H9 (cell line): ENCODE data around the gene HSH2D. TPM values are rescaled to one million over a fixed set of nuclear protein-coding genes. Genes with fewer than 3 reads are reported as not detected.

ENCODE experiments used
- DNase-seq: peaks from one replicate; pipeline ENCODE4 v3.0.0-alpha.2; 2017
- H2AFZ ChIP-seq: one replicate; pipeline ENCODE4 v1.6.1; 2013; ENCODE audit warnings: mild to moderate bottlenecking, low read length, control low read depth, moderate library complexity
- H2AK5ac ChIP-seq: 2 replicates; pipeline ENCODE4 v1.6.1; 2013; ENCODE audit warnings: low read length, control low read depth, mixed read lengths; ENCODE audit not compliant: insufficient read length
- H2BK120ac ChIP-seq: one replicate; pipeline ENCODE4 v1.6.1; 2013; ENCODE audit warnings: low read depth, mild to moderate bottlenecking, low read length, control low read depth, inconsistent platforms; ENCODE audit not compliant: poor library complexity, severe bottlenecking
- H2BK12ac ChIP-seq: 2 replicates; pipeline ENCODE4 v1.6.1; 2013; ENCODE audit warnings: low read length, control low read depth, mixed read lengths, low read depth; ENCODE audit not compliant: insufficient read length
- H2BK15ac ChIP-seq: 2 replicates; pipeline ENCODE4 v1.6.1; 2013; ENCODE audit warnings: low read depth, low read length, control low read depth
- H2BK20ac ChIP-seq: one replicate; pipeline ENCODE4 v1.6.1; 2013; ENCODE audit warnings: low read depth, mild to moderate bottlenecking, low read length, control low read depth, inconsistent platforms; ENCODE audit not compliant: poor library complexity, severe bottlenecking
- H2BK5ac ChIP-seq: 2 replicates; pipeline ENCODE4 v1.6.1; 2013; ENCODE audit warnings: low read length, control low read depth, mixed read lengths; ENCODE audit not compliant: insufficient read length
- H3K14ac ChIP-seq: 2 replicates; pipeline ENCODE4 v1.6.1; 2013; ENCODE audit warnings: low read length, control low read depth; ENCODE audit not compliant: insufficient read depth
- H3K18ac ChIP-seq: 2 replicates; pipeline ENCODE4 v1.6.1; 2013; ENCODE audit warnings: low read depth, mild to moderate bottlenecking, mixed read lengths, low read length, control low read depth; ENCODE audit not compliant: insufficient read length
- H3K23ac ChIP-seq: 2 replicates; pipeline ENCODE4 v1.6.1; 2013; ENCODE audit warnings: low read length, control low read depth, mixed read lengths, low read depth; ENCODE audit not compliant: insufficient read length
- H3K23me2 ChIP-seq: 2 replicates; pipeline ENCODE4 v1.6.1; 2013; ENCODE audit warnings: low read depth, mild to moderate bottlenecking, mixed read lengths, low read length, control low read depth; ENCODE audit not compliant: insufficient read length, poor library complexity, severe bottlenecking
- H3K27ac ChIP-seq: 2 replicates; pipeline ENCODE4 v1.5.1; 2013; ENCODE audit warnings: low read length, control low read depth, mixed read lengths, low read depth; ENCODE audit not compliant: insufficient read length
- H3K27me3 ChIP-seq: 2 replicates; pipeline ENCODE4 v1.6.1; 2013; ENCODE audit warnings: low read length, control low read depth, inconsistent platforms; ENCODE audit not compliant: insufficient read depth
- H3K4ac ChIP-seq: 2 replicates; pipeline ENCODE4 v1.6.1; 2013; ENCODE audit warnings: low read depth, mild to moderate bottlenecking, control low read depth, inconsistent platforms, low read length, moderate library complexity
- H3K4me1 ChIP-seq: 2 replicates; pipeline ENCODE4 v1.6.1; 2013; ENCODE audit warnings: low read length, control low read depth, inconsistent platforms; ENCODE audit not compliant: insufficient read depth
- H3K4me2 ChIP-seq: 2 replicates; pipeline ENCODE4 v1.6.1; 2013; ENCODE audit warnings: low read length, control low read depth, mixed read lengths; ENCODE audit not compliant: insufficient read length, insufficient read depth
- H3K56ac ChIP-seq: 2 replicates; pipeline ENCODE4 v1.6.1; 2013; ENCODE audit warnings: low read depth, mild to moderate bottlenecking, mixed read lengths, low read length, control low read depth; ENCODE audit not compliant: insufficient read length
- H3K79me1 ChIP-seq: 2 replicates; pipeline ENCODE4 v1.6.1; 2013; ENCODE audit warnings: low read depth, mild to moderate bottlenecking, moderate library complexity, low read length, control low read depth, inconsistent platforms; ENCODE audit not compliant: insufficient read depth, poor library complexity, severe bottlenecking
- H3K79me2 ChIP-seq: 2 replicates; pipeline ENCODE4 v1.6.1; 2013; ENCODE audit warnings: low read length, control low read depth, inconsistent platforms; ENCODE audit not compliant: insufficient read depth
- H3K9ac ChIP-seq: 2 replicates; pipeline ENCODE4 v1.6.1; 2013; ENCODE audit warnings: low read length, control low read depth, mixed read lengths; ENCODE audit not compliant: insufficient read length; ENCODE audit errors: extremely low read depth
- H3K9me3 ChIP-seq: one replicate; pipeline ENCODE4 v1.6.1; 2013; ENCODE audit warnings: low read depth, low read length, inconsistent platforms; ENCODE audit not compliant: control insufficient read depth
- H3T11ph ChIP-seq: one replicate; pipeline ENCODE4 v1.6.1; 2013; ENCODE audit warnings: mild to moderate bottlenecking, low read length, control low read depth, inconsistent platforms
- H4K20me1 ChIP-seq: one replicate; pipeline ENCODE4 v1.6.1; 2013; ENCODE audit not compliant: control insufficient read depth, insufficient read length, insufficient read depth
- H4K5ac ChIP-seq: 2 replicates; pipeline ENCODE4 v1.6.1; 2013; ENCODE audit warnings: low read depth, mild to moderate bottlenecking, mixed read lengths, low read length, control low read depth; ENCODE audit not compliant: insufficient read length
- H4K8ac ChIP-seq: replicated peaks from 2 replicates; pipeline ENCODE4 v1.6.1; 2013; ENCODE audit warnings: low read length, control low read depth, mixed read lengths, low read depth; ENCODE audit not compliant: insufficient read length
- H4K91ac ChIP-seq: 2 replicates; pipeline ENCODE4 v1.6.1; 2013; ENCODE audit warnings: low read depth, mild to moderate bottlenecking, moderate library complexity, mixed read lengths, low read length, control low read depth; ENCODE audit not compliant: insufficient read length
- H3K27ac Mint-ChIP-seq, 3 experiments: 2 replicates in 2 of 3; 3 replicates in 1 of 3; pipeline ENCODE4 v1.8.0; 2020 to 2021; ENCODE audit warnings: mixed read lengths in 3 of 3, mild to moderate bottlenecking in 1 of 3, moderate library complexity in 1 of 3
- H3K27me3 Mint-ChIP-seq: 2 replicates; pipeline ENCODE4 v1.8.0; 2021; ENCODE audit warnings: low read depth, mild to moderate bottlenecking, moderate library complexity, mixed read lengths
- H3K36me3 Mint-ChIP-seq, 3 experiments: 2 replicates in 2 of 3; 3 replicates in 1 of 3; pipeline ENCODE4 v1.8.0; 2020 to 2021; ENCODE audit warnings: low read depth in 3 of 3, mixed read lengths in 3 of 3; ENCODE audit not compliant: insufficient read depth in 1 of 3
- H3K4me1 Mint-ChIP-seq, 2 experiments: 2 replicates each; pipeline ENCODE4 v1.8.0; 2020; ENCODE audit warnings: mixed read lengths in 2 of 2
- H3K4me3 Mint-ChIP-seq, 2 experiments: 2 replicates in 1 of 2; 3 replicates in 1 of 2; pipeline ENCODE4 v1.8.0; 2020 to 2021; ENCODE audit warnings: mild to moderate bottlenecking in 2 of 2, mixed read lengths in 2 of 2, moderate library complexity in 1 of 2
- H3K9me3 Mint-ChIP-seq, 2 experiments: 2 replicates in 1 of 2; 3 replicates in 1 of 2; pipeline ENCODE4 v1.8.0; 2020; ENCODE audit warnings: mild to moderate bottlenecking in 2 of 2, mixed read lengths in 2 of 2, moderate library complexity in 1 of 2
- CTCF ChIP-seq: fragments of 200-600 bp; sonication (generic); conservative IDR thresholded peaks from 3 replicates; pipeline ENCODE4 v1.8.0; 2021; ENCODE audit warnings: antibody characterized with exemption, mild to moderate bottlenecking
- WGBS: extraction: QIAGEN DNeasy Blood & Tissue Kit; methylation state at CpG from one replicate; pipeline ENCODE4 v1.1.7; 2013; ENCODE audit warnings: missing lambda C conversion rate, low lambda C conversion rate, mixed read lengths; ENCODE audit not compliant: insufficient read length; ENCODE audit errors: extremely low coverage; 5-methylcytosine and 5-hydroxymethylcytosine counted together
- total RNA-seq: library from RNA; stranded (reverse); gene quantifications from 2 replicates; pipeline ENCODE4 v1.2.1, GENCODE V29; 2021

HSH2D gene
- total RNA-seq, 1 experiment from 2014 or later, result 2.3 TPM

- no peak for TF ChIP-seq CTCF
- Mint-ChIP-seq H3K27me3 (no peaks in the 10 kb centered on the region), H3K27ac (no peak overlapping the region; a peak in 1 of 7 replicates), H3K4me3 (no peak overlapping the region), H3K4me1 (no peaks in the 10 kb centered on the region), H3K9me3 (no peaks in the 10 kb centered on the region), H3K36me3 (peaks cover 4 to 32% (median 27%) of the 10 kb centered on the region in 3 experiments; a peak in 6 of 7 replicates)
- no peak overlapping the region for H4K8ac ChIP-seq
- no peak overlapping the region for H2AK5ac ChIP-seq
- H4K20me1 ChIP-seq, result no peaks in the 10 kb centered on the region
- no peaks in the 10 kb centered on the region for H3K9me3 ChIP-seq
- H3K14ac ChIP-seq, result no peak overlapping the region
- no peak overlapping the region for H2BK5ac ChIP-seq
- H3K79me2 ChIP-seq, result no peaks in the 10 kb centered on the region
- no peak overlapping the region for H3K4me2 ChIP-seq
- H3K27ac ChIP-seq, result no peak overlapping the region
- H3K18ac ChIP-seq, result no peak overlapping the region
- no peak overlapping the region for H2BK12ac ChIP-seq
- no peak overlapping the region for H2AFZ ChIP-seq
- no peak overlapping the region for H4K5ac ChIP-seq
- no peak overlapping the region for H3T11ph ChIP-seq
- H2BK20ac ChIP-seq, result no peak overlapping the region
- no peaks in the 10 kb centered on the region for H3K4me1 ChIP-seq
- no peak overlapping the region for H2BK15ac ChIP-seq
- no peaks in the 10 kb centered on the region for H3K27me3 ChIP-seq
- H3K9ac ChIP-seq, result no peak overlapping the region
- no peak overlapping the region for H4K91ac ChIP-seq
- H3K23ac ChIP-seq, result no peak overlapping the region
- no peak overlapping the region for H2BK120ac ChIP-seq
- no peaks in the 10 kb centered on the region for H3K23me2 ChIP-seq
- no peak for DNase-seq
- H3K79me1 ChIP-seq, result no peaks in the 10 kb centered on the region
- H3K4ac ChIP-seq, result no peak overlapping the region
- WGBS, result no CpG with 5 or more reads among the region's 12 CpGs
- no peak overlapping the region for H3K56ac ChIP-seq
These were observed 64.1 kb downstream of the HSH2D start for GRCh38 chr19:16207490-16208025.

Other genes starting within 250 kb of the HSH2D start
- gene CYP4F2, start 245.6 kb upstream of the HSH2D start, total RNA-seq, result not detected in 2 replicates
- gene CYP4F11, start 209.2 kb upstream of the HSH2D start, total RNA-seq, result not detected in 2 replicates
- gene OR10H4, start 194.7 kb upstream of the HSH2D start, total RNA-seq, result not detected in 2 replicates
- gene TPM4, start 67.2 kb upstream of the HSH2D start, total RNA-seq, result 431 TPM in 2 replicates
- gene RAB8A, start 31.8 kb upstream of the HSH2D start, total RNA-seq, result 93.8 and 103 TPM in 2 replicates
- gene CIB3, start 29.8 kb downstream of the HSH2D start, total RNA-seq, result not detected in 2 replicates
- 90.4 and 91.9 TPM in 2 replicates for gene FAM32A, start 41.7 kb downstream of the HSH2D start, total RNA-seq
- gene AP1M1, start 54.2 kb downstream of the HSH2D start, total RNA-seq, result 30.3 and 37.6 TPM in 2 replicates
- gene KLF2, start 181.1 kb downstream of the HSH2D start, total RNA-seq, result 0.24 and 0.33 TPM in 2 replicates